Breast epithelium (tissue), 3 donors: ENCODE data around the gene RHOT2.

Experiments
- POLR2A ChIP-seq: fragments of 450-650 bp; IDR thresholded peaks from one replicate; pipeline ENCODE4 v1.6.1; 2016; ENCODE audit warnings: antibody characterized with exemption, mild to moderate bottlenecking, moderate library complexity
- POLR2AphosphoS5 ChIP-seq, 3 donors: sonication (generic); formaldehyde crosslinking; IDR thresholded peaks; one replicate each; pipeline ENCODE4 v1.6.1; 2017; ENCODE audit warnings: antibody characterized with exemption in 3 of 3
- TF ChIP-seq, protein P1 (sequence below), 3 donors: fragments of 450-650 bp; IDR thresholded peaks; one replicate each; pipeline ENCODE4 v1.5.1; 2016 to 2017; ENCODE audit warnings: antibody characterized with exemption in 3 of 3, mild to moderate bottlenecking in 3 of 3, moderate library complexity in 3 of 3

DNA sequence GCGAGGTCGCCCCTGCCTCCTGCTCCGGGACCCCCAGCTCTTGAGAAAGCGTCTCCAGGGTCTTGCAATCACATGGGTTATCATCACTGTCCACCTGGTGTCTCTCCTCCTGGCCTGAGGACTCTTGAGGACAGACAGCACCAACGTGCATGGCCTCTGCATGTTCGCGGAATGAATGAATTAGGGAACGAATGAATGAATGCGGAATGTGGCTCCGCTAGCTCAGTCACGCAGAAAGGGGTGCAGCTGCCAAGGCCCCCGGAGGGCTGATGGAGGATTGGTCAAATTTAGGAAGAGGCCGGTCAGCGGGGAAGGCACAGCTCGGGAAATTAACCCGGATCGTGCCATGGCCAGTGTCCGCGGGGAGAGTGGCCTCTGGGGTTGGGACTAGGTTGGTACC lies 34.4 kb downstream of the RHOT2 start:
- TF ChIP-seq POLR2A: no peak
- TF ChIP-seq, protein P1, sequence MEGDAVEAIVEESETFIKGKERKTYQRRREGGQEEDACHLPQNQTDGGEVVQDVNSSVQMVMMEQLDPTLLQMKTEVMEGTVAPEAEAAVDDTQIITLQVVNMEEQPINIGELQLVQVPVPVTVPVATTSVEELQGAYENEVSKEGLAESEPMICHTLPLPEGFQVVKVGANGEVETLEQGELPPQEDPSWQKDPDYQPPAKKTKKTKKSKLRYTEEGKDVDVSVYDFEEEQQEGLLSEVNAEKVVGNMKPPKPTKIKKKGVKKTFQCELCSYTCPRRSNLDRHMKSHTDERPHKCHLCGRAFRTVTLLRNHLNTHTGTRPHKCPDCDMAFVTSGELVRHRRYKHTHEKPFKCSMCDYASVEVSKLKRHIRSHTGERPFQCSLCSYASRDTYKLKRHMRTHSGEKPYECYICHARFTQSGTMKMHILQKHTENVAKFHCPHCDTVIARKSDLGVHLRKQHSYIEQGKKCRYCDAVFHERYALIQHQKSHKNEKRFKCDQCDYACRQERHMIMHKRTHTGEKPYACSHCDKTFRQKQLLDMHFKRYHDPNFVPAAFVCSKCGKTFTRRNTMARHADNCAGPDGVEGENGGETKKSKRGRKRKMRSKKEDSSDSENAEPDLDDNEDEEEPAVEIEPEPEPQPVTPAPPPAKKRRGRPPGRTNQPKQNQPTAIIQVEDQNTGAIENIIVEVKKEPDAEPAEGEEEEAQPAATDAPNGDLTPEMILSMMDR (IDR thresholded peaks at IDR 0.05): no peak
- TF ChIP-seq POLR2AphosphoS5 (IDR thresholded peaks at IDR 0.05): no peak
